Dermis lymphatic vessel endothelial cell (primary cell): ENCODE results near the gene MYEF2. TPM values are rescaled to one million over a fixed set of nuclear protein-coding genes. Genes with fewer than 3 reads are reported as not detected.

ENCODE experiments used
- total RNA-seq: library from RNA; depleted of rRNA; stranded (reverse); fragments of >200 nt; gene quantifications from 2 replicates; pipeline ENCODE4 v1.2.1, GENCODE V29; 2014

MYEF2 gene
- total RNA-seq: 6.5 and 12.9 TPM in 2 replicates

DNA sequence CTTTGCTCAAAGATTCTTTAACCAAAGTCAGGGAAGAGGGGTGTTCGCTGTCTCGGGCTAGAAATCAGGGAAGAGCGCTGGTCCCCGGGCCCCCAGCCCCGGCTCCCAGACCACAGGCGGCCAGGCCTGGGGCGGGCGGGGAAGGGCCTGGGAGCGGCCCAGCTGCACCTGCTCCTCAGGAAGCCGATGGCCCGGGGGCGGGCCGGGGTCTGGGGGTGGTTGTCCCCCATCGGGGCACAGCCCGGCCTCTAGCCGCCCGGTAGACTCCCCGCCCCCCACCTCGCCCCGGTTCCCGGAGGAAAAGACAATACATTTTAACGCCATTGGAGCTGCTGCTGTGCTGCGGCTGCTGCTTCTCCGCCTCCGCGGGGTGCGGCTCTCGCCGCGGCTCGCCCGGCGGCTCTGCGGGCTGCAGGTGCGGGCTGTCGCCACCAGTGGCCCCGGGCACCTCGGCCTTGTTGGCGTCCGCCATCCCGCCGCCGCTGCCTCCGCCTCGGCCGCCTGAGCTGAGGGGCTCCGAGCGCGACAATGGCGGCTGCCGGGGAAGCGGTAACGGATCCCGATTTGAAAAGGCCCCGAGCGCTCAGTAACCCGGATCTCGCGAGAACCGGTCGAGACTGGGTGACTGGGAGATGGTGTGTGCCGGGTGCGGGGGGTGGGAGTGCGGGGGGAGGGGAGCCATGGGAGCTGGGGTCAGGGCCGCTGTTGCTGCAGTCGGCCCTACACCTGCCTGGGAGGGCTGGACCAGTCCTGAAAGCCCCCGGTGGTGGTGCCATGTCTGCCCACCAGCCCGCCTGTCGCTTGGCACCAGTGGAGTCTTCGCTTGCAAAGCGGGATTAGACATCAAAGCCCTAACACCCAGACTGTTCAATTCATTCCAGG lies at the start of gene MYEF2:
MYEF2 (minus strand) TSS at position 530 of the 882 bp plus-strand sequence; CDS start at position 472, 58 bp downstream.

GRCh38 chr15:48205981-48206380 lies 27.9 kb upstream of the MYEF2 start, which contains the start of gene SLC12A1:
Gene SLC12A1 (plus strand): TSS chr15:48206302. CDS start chr15:48207720, 1,418 bp downstream.

GRCh38 chr15:48191574-48192225 lies 13.6 kb upstream of the MYEF2 start, which contains the start of gene CTXN2:
Gene CTXN2 (plus strand): TSS chr15:48191665. CDS start chr15:48201301, 9,636 bp downstream.

GRCh38 chr15:48120745-48121144 lies 57.4 kb downstream of the MYEF2 start, which contains the start of gene SLC24A5:
Gene SLC24A5 (plus strand): TSS chr15:48120990. CDS start chr15:48121045, 55 bp downstream.

Other genes starting within 250 kb of the MYEF2 start
- not detected in 2 replicates for gene SLC24A5, start 57.3 kb downstream of the MYEF2 start, total RNA-seq
- not detected in 2 replicates for gene CTXN2, start 13.4 kb upstream of the MYEF2 start, total RNA-seq
- not detected in 2 replicates for gene SLC12A1, start 28.0 kb upstream of the MYEF2 start, total RNA-seq
- gene DUT, start 153.1 kb upstream of the MYEF2 start, total RNA-seq: 35.2 and 40.4 TPM in 2 replicates